Measurements from ENCODE around the gene SEC24D. TPM values are rescaled to one million over a fixed set of nuclear protein-coding genes. Genes with fewer than 3 reads are reported as not detected.

Gene SEC24D
- total and polyA plus RNA-seq, 2 experiments from 2014 or later = 37.6 to 94.8 TPM

GRCh38 chr4:118745357-118745756 is 90.6 kb downstream of the SEC24D start (continued):
- no peak for TF ChIP-seq ZNF462 (CRISPR knock-in tag; IDR thresholded peaks at IDR 0.05)

- H3K27ac Mint-ChIP-seq = no peak overlapping the region
- ATAC-seq = no peak
- no peaks in the 10 kb centered on the region; the same call in 1 of the 2 replicates for H4K20me1 ChIP-seq (replicated peaks; ENCODE audit: insufficient read depth)
- TF ChIP-seq JUNB (IDR thresholded peaks at IDR 0.05; ENCODE audit: unreplicated experiment) = no peak
- no peak for TF ChIP-seq ZNF462 (CRISPR knock-in tag; IDR thresholded peaks at IDR 0.05)
- TF ChIP-seq CREB1 (CRISPR knock-in tag; IDR thresholded peaks at IDR 0.05; ENCODE audit: low read depth) = no peak
- TF ChIP-seq EZH2 (IDR thresholded peaks at IDR 0.05; ENCODE audit: low read depth, unreplicated experiment) = no peak
- no peak for TF ChIP-seq ZNF331 (CRISPR knock-in tag; IDR thresholded peaks at IDR 0.05; ENCODE audit: low read depth)
- TF ChIP-seq POLR2AphosphoS5 (IDR thresholded peaks at IDR 0.05; ENCODE audit: low read depth) = no peak
- no peak for TF ChIP-seq ZNF114 (CRISPR knock-in tag; IDR thresholded peaks at IDR 0.05)
- TF ChIP-seq CTCF (conservative IDR thresholded peaks at IDR 0.05; ENCODE audit: low read depth in 2 of 2) = no peak
Measured at GRCh38 chr4:118743867-118744266, 92.1 kb downstream of the SEC24D start.

More at GRCh38 chr4:118743867-118744266, 92.1 kb downstream of the SEC24D start:
- Histone ChIP-seq H3K4me3 (no peak overlapping the region), H3K9me2 (ENCODE audit: insufficient read depth) (no peaks in the 10 kb centered on the region), H2AFZ (no peak overlapping the region), H3K4me1 (ENCODE audit: insufficient read depth) (0 out of 2 replicates have a peak, but pooled peaks cover 6% of the 10 kb centered on the region), H3K4me2 (no peak overlapping the region), H3K27ac (ENCODE audit: low read depth) (no peak overlapping the region), H3K79me2 (replicated peaks; ENCODE audit: insufficient read depth) (no peaks in the 10 kb centered on the region), H3F3A (replicated peaks; ENCODE audit: low read depth) (no peaks in the 10 kb centered on the region; the same call in 1 of the 2 replicates), H3K36me3 (ENCODE audit: insufficient read depth) (peaks cover 28% of the 10 kb centered on the region), H3K27me3 (ENCODE audit: insufficient read depth) (no peaks in the 10 kb centered on the region)
- peaks cover 3% of the 10 kb centered on the region; the same call in 2 of the 3 replicates for H3K4me1 Mint-ChIP-seq
- no peak overlapping the region for H3K4me3 Mint-ChIP-seq
- peaks cover 34% of the 10 kb centered on the region for H3K36me3 Mint-ChIP-seq (ENCODE audit: low read depth)
- no peak for DNase-seq (ENCODE audit: low spot score)
- no peaks in the 10 kb centered on the region for H3K27me3 Mint-ChIP-seq (ENCODE audit: insufficient read depth, low read depth, poor library complexity)
- H3K9me3 Mint-ChIP-seq = no peaks in the 10 kb centered on the region
